GM19397 (cell line): ENCODE data around the gene VPS26A.

Experiments
- ATAC-seq: cut with Tn5 transposase; IDR thresholded peaks from one replicate; pipeline ENCODE4 v1.9.1; 2021; ENCODE audit warnings: mild to moderate bottlenecking, moderate library complexity; ENCODE audit not compliant: unreplicated experiment

The VPS26A gene

GRCh38 chr10:69218831-69219230 is 94.9 kb downstream of the VPS26A start:
- ATAC-seq = no peak

GRCh38 chr10:69220041-69220451 is 96.1 kb downstream of the VPS26A start, which contains the start of gene HKDC1:
Gene HKDC1, plus strand, starts transcription at chr10:69220332. Its CDS starts 104 bp downstream, at chr10:69220436.
- ATAC-seq = no peak

- no peak for ATAC-seq
These were observed 96.5 kb downstream of the VPS26A start for GRCh38 chr10:69220507-69220906.
